ENCODE data around the gene PPP2R3B. TPM values are rescaled to one million over a fixed set of nuclear protein-coding genes. Genes with fewer than 3 reads are reported as not detected.
"Not testable (repeated sequence)": the region's sequence is repeated elsewhere in the genome, so short reads cannot be mapped to it uniquely, and the experiment has no call there.

Gene PPP2R3B
- total RNA-seq, 4 donors from 2014 or later: 4.5 to 12.0 (median 5.7) TPM

GRCh38 chrX:330726-331150 is 56.0 kb downstream of the PPP2R3B start:
- no peak for TF ChIP-seq CTCF (IDR thresholded peaks at IDR 0.05)
- DNase-seq (ENCODE audit: low spot score) (no peak), ATAC-seq (ENCODE audit: low FRiP score) (no peak)

GRCh38 chrX:330141-330725 is 56.5 kb downstream of the PPP2R3B start:
- not testable (repeated sequence) for DNase-seq (ENCODE audit: low spot score); ATAC-seq (ENCODE audit: low FRiP score)

- no peak for TF ChIP-seq CTCF (IDR thresholded peaks at IDR 0.05)
- no peak for DNase-seq (ENCODE audit: low spot score)
- no peak for ATAC-seq (ENCODE audit: low FRiP score)
Measured at GRCh38 chrX:329291-329910, 57.3 kb downstream of the PPP2R3B start.

GRCh38 chrX:327660-328126 is 59.0 kb downstream of the PPP2R3B start:
- ATAC-seq (ENCODE audit: low FRiP score): no peak
- no peak for TF ChIP-seq CTCF (IDR thresholded peaks at IDR 0.05)
- DNase-seq (ENCODE audit: low spot score): peak; percentile 13

- not testable (repeated sequence) for ATAC-seq (ENCODE audit: low FRiP score); DNase-seq (ENCODE audit: low spot score)
Measured at GRCh38 chrX:324664-325063, 62.0 kb downstream of the PPP2R3B start.

DNA sequence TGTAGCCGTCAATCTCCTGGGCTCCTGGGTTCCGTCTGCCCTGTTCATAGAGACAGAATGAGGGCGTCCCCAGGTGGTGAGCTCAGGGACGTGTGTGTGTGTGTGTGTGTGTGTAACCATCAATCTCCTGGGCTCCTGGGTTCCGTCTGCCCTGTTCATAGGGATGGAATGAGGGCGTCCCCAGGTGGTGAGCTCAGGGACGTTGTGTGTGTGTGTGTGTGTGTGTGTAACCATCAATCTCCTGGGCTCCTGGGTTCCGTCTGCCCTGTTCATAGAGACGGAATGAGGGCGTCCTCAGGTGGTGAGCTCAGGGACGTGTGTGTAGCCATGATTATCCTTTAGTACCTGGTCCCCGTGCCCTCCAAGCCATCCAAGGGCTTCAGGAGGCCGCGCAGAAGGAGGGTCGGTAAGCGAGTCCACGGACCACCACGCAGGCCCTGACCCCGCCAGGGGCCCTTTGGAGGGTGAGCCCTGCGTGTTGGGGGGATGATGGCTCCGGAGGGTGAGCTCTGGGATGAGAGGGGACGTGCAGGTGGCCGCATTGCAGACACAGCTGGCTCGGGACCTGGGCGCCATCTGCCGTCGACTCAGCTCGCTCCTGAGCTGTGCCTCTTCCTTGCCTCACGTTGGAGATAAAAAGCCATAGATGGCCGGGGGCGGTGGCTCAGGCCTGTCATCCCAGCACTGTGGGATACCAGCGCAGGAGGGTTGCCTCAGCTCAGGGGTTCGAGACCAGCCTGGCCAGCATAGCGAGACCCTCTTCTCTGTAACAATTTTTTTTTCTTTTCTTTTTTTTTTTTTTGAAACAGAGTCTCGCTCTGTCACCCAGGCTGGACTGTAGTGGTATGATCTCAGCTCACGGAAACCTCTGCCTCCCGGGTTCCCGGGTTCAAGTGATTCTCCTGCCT is 62.7 kb downstream of the PPP2R3B start:
- DNase-seq (ENCODE audit: low spot score) (no peak), ATAC-seq (ENCODE audit: low FRiP score) (no peak)
- no peak for TF ChIP-seq CTCF (IDR thresholded peaks at IDR 0.05)

DNA sequence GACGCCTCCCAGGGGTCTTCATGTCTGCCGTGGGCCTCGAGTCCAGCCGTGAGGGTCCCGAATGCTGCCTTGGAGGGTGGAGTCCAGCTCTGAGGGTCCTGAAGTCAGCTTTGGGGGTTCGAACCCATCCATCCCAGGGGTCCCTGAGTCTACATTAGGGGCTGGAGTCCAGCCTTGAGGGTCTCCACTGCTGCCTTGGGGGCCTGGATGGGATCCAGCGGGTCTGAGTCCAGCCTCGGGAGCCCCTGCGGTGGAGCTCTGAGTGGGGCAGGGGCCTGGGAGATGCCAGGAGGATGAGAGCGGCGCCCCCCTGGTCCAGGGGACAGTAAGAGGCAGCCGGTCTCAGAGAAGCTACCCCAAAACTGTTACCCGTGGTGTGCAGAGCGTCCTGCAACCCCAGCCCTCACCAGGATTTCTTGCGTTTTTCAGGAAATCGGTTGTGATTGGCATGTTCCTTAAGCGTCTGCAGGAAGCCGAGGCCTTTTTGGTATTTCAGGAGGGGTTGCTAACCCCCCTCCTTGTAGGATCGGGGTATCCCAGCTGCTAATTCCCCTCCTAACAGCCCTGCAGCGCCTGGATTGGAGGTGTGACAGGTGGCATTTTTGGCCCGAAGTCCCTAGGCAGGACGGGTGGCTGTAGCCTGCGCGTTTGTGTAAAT is 66.5 kb downstream of the PPP2R3B start:
- no peak for TF ChIP-seq CTCF (IDR thresholded peaks at IDR 0.05)
- DNase-seq (ENCODE audit: low spot score): no peak
- no peak for ATAC-seq (ENCODE audit: low FRiP score)
